NCI-H128 (cell line): ENCODE measurements around the gene LRP5.
"Not testable (repeated sequence)": the region's sequence is repeated elsewhere in the genome, so short reads cannot be mapped to it uniquely, and the experiment has no call there.

Experiments
- DNase-seq: peaks from one replicate; lab custom pipeline; 2025; ENCODE audit not compliant: unreplicated experiment; lab: John Stamatoyannopoulos, UW

LRP5 gene

GRCh38 chr11:68387840-68388239 is 75.4 kb downstream of the LRP5 start:
- no peak for DNase-seq

GRCh38 chr11:68388595-68389198 is 76.3 kb downstream of the LRP5 start:
- DNase-seq, result no peak

GRCh38 chr11:68390315-68390714 is 77.9 kb downstream of the LRP5 start:
- DNase-seq, result no peak

GRCh38 chr11:68392822-68393221 is 80.4 kb downstream of the LRP5 start:
- no peak for DNase-seq

- DNase-seq, result no peak
Observed at GRCh38 chr11:68396516-68396915, 84.1 kb downstream of the LRP5 start.

GRCh38 chr11:68397256-68397655 is 84.9 kb downstream of the LRP5 start:
- DNase-seq, result no peak

GRCh38 chr11:68398995-68399851 is 86.8 kb downstream of the LRP5 start:
- DNase-seq, result no peak

GRCh38 chr11:68399916-68400315 is 87.5 kb downstream of the LRP5 start:
- DNase-seq, result no peak

GRCh38 chr11:68400584-68400983 is 88.2 kb downstream of the LRP5 start:
- DNase-seq, result not testable (repeated sequence)

GRCh38 chr11:68401856-68402255 is 89.5 kb downstream of the LRP5 start:
- DNase-seq, result no peak

GRCh38 chr11:68402355-68403031 is 90.1 kb downstream of the LRP5 start:
- no peak for DNase-seq

GRCh38 chr11:68403424-68403823 is 91.0 kb downstream of the LRP5 start:
- DNase-seq, result no peak

GRCh38 chr11:68403831-68404230 is 91.4 kb downstream of the LRP5 start:
- no peak for DNase-seq

- DNase-seq, result no peak
Observed at GRCh38 chr11:68406324-68407313, 94.2 kb downstream of the LRP5 start.

- DNase-seq, result no peak
Observed at GRCh38 chr11:68408512-68408911, 96.1 kb downstream of the LRP5 start.

GRCh38 chr11:68409748-68410344 is 97.5 kb downstream of the LRP5 start:
- no peak for DNase-seq

GRCh38 chr11:68411501-68411991 is 99.2 kb downstream of the LRP5 start:
- no peak for DNase-seq

GRCh38 chr11:68412593-68413475 is 100.4 kb downstream of the LRP5 start:
- no peak for DNase-seq

GRCh38 chr11:68413591-68413999 is 101.2 kb downstream of the LRP5 start:
- no peak for DNase-seq
